Fibroblast of gingiva (primary cell): Measurements from ENCODE around the gene ZNF469.
A peak's percentile ranks its signal among the peaks of the same experiment; 100 is the strongest.

ENCODE experiments used
- DNase-seq: peaks from one replicate; pipeline ENCODE4 v3.0.0-alpha.2; 2011; ENCODE audit warnings: low read depth

Gene ZNF469

GRCh38 chr16:88392616-88393015 lies 9.9 kb downstream of the ZNF469 start:
- no peak for DNase-seq

GRCh38 chr16:88393034-88393433 lies 10.3 kb downstream of the ZNF469 start:
- peak; percentile 67 for DNase-seq

DNA sequence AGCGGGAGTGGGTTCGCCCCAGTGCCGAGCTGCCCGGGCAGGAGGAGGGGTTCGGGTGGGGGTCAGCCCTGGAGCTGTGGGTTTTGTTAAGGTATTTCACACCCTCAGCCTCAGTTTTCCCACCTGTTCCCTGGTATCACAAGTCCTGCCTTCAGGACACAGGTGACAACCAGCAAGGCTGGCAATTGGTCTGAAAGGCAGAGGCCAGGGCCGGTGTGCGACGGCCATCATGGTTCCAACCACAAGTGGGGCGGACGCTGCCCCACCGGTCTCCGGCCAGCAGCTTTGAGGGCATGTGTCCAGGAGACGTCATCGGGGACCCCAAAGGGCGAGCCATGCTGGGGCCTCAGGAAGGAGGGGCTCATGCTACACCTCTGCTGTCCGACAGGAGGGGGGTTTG lies 10.8 kb downstream of the ZNF469 start:
- no peak for DNase-seq

DNA sequence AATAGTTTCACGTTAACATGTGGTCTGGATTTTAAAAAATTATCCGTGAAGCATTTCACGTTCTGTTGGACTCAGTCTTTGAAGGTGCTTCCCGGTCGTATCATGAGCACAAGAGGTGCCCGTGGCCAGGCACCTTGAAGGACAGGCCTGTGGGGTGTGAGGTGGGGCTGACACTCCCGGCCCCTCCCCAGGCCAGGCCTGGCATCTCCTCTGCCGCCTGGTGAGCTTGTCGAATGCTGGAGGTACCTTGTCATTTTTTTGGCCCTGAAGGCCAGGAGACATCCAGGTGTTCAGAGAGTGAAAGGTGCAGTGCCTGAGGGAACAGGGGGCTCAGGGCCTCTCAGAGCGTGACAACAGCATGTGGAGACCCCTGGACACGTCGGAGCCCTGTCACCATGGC lies 11.7 kb downstream of the ZNF469 start:
- no peak for DNase-seq

DNA sequence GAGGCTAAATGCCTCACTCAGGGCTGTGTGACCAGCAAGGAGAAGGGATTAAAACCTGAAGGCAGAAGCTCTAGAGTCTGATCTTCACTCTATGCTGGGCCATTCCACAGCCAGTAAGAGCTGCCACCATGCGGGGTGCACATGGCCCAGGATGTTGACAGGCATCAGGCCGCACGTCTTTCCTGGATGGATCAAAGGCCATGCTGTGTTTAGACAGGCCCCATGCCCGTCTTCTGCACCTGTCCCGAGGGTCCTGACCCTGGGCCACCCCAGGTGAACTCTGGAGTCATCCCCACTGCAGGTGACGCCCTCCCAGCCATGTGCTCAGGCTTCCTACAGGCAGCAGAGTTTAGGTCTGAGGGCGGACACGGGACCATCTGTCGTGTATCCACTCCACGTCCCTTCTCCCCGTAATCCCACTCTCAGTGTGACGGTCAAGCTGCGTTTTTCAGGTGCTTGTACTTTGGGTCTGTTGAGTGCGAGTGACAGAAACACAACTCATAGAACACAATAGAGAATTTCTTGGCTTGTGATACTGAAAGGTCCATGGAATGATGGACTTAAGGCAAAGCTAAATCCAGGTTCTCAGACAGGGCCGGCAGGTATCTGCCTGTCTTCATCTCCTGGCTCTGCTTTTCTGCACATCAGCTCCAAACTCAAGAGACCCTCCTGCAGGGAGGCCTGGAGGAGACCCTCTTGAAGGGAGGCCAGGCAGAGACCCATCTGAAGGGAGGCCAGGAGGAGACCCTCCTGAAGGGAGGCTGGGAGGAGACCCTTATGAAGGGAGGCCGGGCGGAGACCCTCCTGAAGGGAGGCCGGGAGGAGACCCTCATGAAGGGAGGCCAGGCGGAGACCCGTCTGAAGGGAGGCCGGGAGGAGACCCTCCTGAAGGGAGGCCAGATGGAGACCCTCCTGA lies 13.2 kb downstream of the ZNF469 start:
- no peak for DNase-seq

DNA sequence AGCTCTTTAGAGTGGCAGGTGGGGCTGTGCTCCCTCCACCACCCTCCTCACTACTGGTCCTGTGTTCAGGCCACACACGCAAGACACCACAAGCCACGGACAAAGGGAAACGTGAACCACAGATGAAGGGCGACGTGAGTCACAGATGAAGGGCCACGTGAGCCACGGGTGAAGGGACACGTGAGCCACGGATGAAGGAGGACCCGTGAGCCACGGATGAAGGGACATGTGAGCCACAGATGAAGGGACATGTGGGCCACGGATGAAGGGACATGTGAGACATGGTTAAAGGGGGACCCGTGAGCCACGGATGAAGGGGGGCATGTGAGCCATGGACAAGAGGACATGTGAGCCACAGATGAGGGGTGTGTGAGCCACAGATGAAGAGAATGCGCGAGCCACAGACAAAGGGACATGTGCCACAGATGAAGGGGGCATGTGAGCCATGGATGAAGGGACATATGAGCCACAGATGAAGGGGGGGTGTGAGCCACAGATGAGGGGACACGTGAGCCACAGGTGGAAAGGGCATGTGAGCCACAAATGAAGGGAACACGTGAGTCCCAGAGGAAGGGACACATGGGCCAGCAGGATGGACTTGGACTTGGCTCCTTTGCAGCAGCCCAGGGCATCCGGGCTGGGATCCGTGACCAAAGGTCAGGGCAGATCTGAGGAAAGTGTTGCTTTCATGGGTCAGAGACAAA lies 15.6 kb downstream of the ZNF469 start:
- no peak for DNase-seq

DNA sequence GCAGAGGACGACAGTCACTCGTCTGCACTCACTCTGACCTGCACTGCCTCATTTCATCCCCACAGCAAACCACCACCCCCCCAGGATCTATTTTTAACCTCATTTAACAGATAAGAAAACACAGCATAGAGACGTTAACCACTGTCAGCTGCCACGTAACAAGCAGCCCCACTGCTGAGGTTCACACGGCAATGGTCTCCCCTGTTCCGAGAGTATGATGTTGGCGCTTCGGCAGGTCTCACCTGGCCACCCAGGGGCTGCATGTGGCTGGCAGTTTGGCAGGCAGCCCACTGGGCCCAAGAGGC lies 16.1 kb downstream of the ZNF469 start:
- no peak for DNase-seq

- DNase-seq, result no peak
These were observed 17.4 kb downstream of the ZNF469 start for GRCh38 chr16:88400186-88400585.

DNA sequence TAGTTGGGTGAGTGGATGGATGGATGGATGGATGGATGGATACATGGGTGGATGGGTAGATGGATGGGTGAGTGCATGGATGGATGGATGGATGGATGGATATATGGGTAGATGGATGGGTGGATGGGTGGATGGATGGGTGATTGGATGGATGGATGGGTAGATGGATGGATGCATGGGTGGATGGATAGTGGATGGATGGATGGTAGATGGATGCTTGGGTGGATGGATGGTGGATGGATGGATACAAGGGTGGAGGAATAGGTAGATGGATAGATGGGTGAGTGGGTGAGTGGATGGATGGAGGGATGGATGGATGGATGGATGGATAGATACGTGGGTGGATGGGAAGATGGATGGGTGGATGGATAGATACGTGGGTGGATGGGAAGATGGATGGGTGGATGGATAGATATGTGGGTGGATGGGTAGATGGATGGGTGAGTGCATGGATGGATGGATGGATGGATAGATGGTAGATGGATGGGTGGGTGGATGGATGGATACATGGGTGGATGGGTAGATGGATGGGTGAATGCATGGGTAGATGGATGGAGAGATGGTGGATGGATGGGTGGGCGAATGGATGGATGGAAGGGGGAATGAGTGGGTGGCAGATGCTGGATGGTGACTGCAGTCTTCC lies 19.0 kb downstream of the ZNF469 start:
- no peak for DNase-seq

DNA sequence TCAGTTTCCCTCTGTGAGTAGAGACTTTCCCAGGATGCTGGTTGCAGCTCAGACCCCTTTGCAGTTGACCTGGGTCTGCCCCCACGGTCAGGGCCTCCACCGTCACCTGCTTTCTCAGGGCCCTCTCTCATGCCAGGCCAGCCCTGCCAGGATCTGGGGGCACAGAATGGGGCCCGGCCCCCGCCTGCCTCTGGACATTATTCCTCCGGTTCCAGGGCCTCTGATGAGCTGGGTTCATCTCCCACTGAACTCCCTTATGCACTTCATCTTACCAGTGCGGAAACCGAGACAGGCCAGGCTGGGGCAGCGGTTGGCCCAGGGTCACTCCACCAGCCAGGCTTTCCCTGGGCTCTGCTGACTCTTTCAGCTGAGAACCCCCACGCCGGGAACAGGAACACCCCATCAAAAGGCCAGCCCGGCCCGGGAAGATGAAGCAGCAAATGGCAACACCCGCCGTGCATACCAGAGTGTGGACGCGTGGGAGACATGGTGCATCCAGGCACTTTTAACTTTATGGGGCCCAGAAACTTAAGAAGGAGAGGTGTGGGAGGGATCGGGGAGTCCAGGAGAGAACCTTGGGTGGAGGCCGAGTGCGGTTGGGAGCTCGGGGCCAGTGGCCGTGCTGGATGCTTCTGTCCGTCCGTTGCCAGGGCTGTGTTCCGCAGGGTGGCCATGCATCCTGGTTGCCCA lies 19.9 kb downstream of the ZNF469 start:
- DNase-seq, result no peak

DNA sequence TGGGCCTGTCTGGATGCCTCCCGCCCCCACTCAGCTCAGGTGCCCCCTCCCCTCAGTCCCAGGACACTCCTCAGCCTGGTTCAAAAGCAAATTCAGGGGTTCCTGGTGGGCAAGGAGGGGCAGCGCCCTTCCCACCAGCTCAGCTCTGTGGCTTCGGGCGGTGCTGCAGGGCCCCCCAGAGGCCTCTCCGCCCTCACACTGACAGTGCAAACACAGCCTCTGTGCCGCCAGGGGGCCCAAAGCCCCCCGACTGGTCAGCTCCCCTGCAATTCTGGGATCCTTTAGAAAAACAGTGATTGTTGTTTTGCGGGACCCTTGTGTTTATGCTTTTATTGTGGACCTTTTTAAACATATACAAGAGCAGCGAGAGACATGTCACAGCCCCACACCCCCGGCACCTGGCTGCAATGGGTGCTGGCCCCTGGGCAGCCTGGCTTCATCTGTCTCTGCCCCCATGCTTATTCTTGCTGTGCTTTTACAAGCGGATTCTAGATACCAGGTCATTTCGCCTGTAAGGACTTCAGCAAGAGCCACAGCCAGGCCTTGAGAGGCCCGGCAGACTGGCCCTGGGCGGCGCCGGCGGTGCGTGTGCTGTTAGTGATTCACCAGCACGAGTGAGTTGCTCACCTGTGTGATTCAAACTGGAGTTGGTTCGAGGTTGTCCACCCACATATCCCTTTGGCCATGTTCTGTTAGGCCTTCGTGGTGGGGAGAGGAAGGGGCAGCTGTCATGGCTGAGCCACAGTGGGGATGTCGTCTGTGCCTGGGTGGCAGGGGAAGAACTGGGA lies 21.2 kb downstream of the ZNF469 start:
- no peak for DNase-seq

DNA sequence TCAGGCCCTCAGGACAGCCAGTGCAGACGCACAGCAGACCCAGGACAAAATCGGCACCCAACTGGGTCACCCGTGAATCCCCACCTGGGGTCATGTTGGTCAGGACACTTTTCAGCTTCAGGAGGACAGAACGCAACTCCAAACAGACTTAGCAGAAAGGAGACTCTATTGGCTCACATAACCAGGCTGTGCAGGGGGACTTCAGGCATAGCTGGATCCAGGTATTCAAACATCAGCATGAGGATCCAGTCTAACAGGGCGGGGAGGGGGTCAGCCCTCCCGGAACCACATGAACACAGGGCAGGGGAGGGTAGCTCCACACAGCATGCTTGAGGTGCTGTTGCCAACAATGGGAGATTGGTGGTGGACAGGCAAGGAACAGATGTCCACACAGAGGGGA lies 22.0 kb downstream of the ZNF469 start:
- no peak for DNase-seq

GRCh38 chr16:88405216-88406060 lies 22.7 kb downstream of the ZNF469 start:
- DNase-seq, result peak; percentile 84

GRCh38 chr16:88406096-88407041 lies 23.6 kb downstream of the ZNF469 start:
- no peak for DNase-seq

DNA sequence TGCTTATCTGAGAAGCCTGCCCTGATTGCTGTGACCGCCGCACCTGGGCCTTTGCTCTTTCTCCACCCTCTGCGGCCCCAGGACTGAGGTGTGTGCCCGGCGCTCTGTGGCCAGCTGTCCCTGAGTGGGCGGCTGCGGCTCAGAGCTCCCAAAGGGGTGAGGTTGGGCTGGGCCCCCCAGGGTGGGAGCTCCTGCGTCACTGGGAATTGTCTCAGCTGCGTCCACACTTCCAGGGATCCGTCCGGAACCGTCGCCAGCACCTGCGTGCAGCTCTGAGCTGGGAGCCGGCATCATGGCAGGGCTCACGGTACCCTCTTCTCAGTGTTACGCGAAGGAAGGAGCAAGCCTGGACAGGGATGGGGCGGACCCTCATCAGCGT lies 24.3 kb downstream of the ZNF469 start:
- DNase-seq, result no peak

DNA sequence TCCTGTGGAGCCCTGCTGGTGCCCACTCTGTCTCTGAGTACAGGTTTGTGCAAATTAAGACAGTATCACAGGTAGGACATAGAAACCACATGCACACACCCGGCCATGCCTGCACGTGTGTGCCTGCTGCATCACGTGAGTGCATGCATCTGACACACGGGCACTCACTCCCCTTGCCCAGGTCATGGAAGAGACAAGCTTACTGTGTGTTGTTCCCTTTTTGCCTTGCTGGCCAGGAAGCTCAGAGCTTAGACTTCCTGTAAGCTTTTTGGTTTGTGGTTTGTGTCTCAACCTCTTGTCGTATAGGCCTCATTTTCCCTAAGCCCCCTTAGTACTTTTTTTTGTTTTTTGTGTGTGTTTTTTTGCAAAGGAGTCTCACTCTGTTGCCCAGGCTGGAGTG lies 25.0 kb downstream of the ZNF469 start:
- DNase-seq, result no peak

DNA sequence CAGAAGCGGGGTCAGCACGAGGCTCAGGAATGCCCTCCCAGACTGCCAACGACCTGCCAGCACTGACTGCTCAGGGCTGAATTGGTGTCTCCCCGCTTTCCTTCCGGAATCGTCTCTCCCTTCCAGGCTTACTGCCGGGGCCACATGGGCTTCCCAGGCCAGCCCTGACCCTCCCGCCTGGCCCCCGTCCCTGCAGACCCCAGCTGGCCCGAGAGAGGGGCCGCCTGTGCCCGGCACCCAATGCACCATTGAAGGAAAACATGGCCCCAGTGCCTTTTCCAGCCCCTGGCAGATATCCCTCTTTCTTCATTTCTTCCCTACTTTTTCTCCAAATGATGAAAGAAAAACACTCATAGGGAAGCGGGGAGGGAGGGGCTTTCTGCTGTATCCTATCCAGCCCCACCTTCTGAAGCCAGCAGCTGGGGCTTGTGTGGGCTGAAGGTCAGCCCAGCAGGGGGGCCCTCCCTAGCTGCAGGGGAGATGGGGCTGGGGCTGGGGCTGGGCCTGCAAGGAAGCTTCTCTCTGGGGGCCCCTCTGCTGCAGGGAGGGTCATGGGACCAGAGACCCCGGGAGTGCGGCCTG lies 25.9 kb downstream of the ZNF469 start:
- DNase-seq, result no peak

- DNase-seq, result no peak
These were observed 26.7 kb downstream of the ZNF469 start for GRCh38 chr16:88409296-88410065.
